LNCaP clone FGC (cell line): ENCODE data around the gene RAB40C.

Experiments
- DNase-seq: peaks from one replicate; pipeline ENCODE4 v3.0.0-alpha.2; 2011; ENCODE audit warnings: low read depth
- H3K4me3 ChIP-seq: 2 replicates; pipeline ENCODE4 v1.5.1; 2011; ENCODE audit warnings: mild to moderate bottlenecking, low read depth, low read length, control low read depth
- TF ChIP-seq, protein P1 (sequence below): IDR thresholded peaks from 2 replicates; pipeline ENCODE4 v1.5.1; 2012; ENCODE audit warnings: mild to moderate bottlenecking; ENCODE audit not compliant: control insufficient read depth, insufficient read depth; ENCODE audit errors: extremely low read depth

RAB40C gene

DNA sequence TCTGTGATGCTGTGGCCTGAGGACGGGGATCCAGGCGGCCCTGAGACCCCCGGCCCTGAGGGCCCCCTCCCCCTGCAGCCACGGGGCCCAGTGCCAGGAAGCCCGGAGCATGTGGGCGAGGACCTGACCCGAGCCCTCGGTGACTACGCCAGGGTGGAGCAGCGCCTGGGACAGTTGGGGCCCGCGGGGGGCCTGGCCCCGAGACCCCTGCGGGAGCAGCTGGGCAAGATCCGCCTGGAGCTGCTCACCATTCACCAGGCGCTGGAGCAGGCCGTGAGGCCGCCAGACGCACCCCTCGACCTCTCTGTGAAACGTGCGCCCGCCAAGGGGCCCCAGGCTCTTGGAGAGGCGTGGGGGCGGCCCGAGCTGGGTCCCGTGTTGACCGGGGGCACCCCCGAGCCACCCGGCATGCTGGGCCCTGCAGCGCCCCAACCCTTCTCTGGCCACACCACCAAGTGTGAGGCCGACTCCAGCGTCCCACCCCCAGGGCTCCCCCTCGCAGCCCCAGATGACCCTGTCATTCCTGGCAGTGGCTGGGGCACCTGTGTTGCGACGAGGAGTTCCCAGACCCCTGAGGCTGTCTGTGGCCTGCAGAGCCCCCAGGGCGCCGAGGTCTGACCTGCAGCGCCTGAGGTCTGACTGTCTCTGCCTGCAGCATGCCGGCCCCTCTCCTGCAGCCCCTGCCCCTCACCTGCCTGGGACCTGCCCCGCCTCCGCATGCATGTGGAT, 25.0 kb upstream of the RAB40C start:
- DNase-seq, result no peak
- TF ChIP-seq, protein P1, sequence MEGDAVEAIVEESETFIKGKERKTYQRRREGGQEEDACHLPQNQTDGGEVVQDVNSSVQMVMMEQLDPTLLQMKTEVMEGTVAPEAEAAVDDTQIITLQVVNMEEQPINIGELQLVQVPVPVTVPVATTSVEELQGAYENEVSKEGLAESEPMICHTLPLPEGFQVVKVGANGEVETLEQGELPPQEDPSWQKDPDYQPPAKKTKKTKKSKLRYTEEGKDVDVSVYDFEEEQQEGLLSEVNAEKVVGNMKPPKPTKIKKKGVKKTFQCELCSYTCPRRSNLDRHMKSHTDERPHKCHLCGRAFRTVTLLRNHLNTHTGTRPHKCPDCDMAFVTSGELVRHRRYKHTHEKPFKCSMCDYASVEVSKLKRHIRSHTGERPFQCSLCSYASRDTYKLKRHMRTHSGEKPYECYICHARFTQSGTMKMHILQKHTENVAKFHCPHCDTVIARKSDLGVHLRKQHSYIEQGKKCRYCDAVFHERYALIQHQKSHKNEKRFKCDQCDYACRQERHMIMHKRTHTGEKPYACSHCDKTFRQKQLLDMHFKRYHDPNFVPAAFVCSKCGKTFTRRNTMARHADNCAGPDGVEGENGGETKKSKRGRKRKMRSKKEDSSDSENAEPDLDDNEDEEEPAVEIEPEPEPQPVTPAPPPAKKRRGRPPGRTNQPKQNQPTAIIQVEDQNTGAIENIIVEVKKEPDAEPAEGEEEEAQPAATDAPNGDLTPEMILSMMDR, result no peak
- H3K4me3 ChIP-seq, result no peak overlapping the region

GRCh38 chr16:565419-566330, 24.2 kb upstream of the RAB40C start:
- TF ChIP-seq, protein P1, result no peak
- no peak for DNase-seq
- no peak overlapping the region for H3K4me3 ChIP-seq

DNA sequence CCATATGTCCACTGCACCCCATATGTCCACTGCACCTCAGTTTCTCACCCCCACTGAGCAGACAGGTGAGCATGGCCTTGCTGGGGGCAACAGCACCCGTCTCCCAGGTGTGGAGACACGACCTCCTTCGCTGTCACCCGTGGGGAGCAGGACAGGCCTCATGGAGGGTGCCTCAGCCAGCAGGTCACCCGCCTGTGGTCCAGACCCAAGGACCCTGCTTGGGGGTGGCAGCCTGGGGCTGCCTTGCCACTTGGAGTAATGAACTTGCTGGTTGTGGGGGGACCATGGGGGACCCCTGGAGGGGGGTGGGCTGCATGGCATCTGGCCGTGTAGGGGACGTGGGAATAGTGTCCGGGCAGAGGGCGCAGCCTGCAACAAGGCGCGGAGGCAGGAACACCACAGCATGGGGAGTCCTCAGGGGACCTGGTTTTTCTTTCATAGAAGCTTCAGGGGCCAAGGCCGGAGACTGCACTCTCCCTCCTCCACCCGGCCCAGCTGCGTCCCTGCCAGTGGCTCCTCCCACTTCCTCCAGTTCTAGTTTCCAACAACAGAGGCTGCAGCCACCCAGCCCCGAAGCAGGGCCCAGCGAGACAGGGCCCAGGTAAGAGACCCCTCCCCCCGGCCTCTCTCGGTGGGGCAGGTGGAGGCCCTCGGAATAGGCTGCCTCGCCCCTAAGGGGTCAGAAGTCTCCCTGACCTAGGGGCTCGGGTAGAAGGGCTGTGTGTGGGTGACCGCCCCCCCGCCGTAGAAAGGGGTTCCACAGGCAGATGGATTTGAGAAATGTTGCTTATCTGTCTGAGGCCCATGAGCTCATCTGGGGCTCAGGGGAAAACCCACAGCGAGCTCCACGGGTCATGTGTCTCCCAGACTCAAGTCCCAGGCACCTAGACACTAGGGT, 23.1 kb upstream of the RAB40C start, which contains the start of gene NHLRC4:
Gene NHLRC4 (plus strand): TSS at position 531 of the 898 bp plus-strand sequence. CDS start 1,043 bp downstream, outside the sequence.
- DNase-seq, result no peak
- TF ChIP-seq, protein P1, result no peak
- no peak within 1 kb of the TSS for H3K4me3 ChIP-seq

DNA sequence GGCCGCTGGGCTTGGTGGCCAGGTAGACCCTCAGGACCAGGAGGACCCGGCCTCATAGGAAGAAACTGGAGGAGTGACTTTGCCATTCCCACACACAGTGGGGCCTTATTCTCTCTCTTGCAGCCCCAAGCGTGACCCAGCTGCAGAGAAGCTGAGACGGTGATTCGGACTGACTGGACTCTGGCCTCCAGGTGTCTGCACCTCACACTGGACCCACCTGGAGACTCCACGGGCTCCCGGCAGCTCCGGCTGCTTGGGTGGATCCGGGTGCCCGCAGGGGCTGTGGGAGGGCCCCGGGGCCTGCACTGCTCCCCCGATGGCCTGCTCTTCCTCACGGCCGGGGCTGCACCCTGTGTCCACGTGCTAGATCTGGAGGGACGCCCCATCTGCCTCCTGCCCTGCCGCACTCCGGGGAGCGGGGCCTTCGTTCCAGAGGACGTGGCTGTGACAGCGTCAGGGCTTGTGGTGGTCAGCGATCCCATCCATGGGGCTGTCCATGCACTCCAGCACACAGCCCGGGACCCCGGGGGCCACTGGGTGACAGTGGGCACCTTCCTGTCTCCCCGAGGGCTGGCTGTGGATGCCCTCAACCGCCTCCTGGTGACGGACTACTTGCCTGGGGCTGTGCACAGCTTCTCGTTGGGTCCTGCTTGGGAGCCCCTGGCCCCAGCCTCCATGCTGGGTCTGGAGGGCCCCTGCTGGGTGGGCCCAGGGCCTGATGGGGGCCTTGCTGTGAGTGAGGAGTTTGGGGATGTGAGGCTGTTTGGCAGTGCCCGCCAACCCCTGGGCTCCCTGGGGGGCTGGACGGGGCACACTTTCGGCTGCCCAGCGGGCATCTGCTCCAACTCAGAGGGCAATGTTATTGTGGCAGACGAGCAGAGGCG, 22.3 kb upstream of the RAB40C start:
- no peak overlapping the region for H3K4me3 ChIP-seq

DNA sequence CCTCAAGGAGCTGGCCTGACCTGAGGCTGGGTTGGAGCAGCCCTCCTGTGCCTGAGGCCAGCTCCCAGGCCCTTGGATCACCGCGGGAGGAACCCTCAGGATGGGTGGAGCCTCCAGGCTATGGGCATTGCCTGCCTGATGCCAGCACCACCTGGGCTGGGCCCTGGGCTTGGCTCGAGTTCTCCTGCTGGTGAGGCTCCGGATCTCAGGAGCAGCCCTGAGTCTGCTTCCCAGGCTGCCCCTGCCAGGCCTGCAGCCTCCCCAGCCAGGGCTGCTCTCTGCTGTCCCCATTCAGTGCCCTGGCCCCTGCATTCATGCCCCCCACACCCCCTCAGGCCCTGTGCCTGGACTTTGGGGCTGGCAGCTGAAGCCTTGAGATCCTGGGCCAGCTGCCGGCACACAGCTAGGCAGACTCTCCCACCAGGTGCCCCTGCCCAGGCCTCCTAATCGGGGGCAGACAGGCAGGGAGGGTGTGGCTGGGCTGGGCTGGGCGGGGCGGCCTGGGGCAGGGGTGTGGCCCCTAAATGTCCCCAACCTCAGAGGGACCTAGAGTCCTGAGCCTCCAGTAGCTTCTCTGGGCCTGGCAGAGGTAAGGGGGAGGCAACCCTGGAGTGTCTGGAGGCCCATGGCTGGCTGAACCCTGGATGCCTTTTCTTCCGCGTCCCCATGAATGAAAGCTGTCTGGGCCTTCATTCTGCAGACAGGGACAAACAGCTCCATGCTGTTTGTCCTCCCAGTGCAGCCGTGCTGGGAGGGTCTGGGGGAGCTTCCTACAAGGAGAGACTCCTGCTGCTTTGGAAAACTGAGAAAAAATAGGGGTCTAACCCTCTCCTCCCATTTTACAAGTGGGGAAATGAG, 21.2 kb upstream of the RAB40C start:
- TF ChIP-seq, protein P1, result no peak
- H3K4me3 ChIP-seq, result peak overlapping the region; percentile 92
- DNase-seq, result no peak

More for the DNA sequence above, 22.3 kb upstream of the RAB40C start:
- no peak for DNase-seq
- TF ChIP-seq, protein P1, result no peak
